Daoy (cell line): ENCODE measurements around the gene FANCC. TPM values are rescaled to one million over a fixed set of nuclear protein-coding genes. Genes with fewer than 3 reads are reported as not detected.

Experiments
- DNase-seq: peaks from one replicate; pipeline ENCODE4 v3.0.0-alpha.2; 2015; ENCODE audit warnings: low read depth
- total RNA-seq: library from RNA; depleted of rRNA; stranded (reverse); fragments of >200 nt; shearing (Covaris generic); gene quantifications from 2 replicates; pipeline ENCODE4 v1.2.3, GENCODE V29; 2014

FANCC gene
- total RNA-seq, 1 experiment from 2014 or later: 23.9 TPM

DNA sequence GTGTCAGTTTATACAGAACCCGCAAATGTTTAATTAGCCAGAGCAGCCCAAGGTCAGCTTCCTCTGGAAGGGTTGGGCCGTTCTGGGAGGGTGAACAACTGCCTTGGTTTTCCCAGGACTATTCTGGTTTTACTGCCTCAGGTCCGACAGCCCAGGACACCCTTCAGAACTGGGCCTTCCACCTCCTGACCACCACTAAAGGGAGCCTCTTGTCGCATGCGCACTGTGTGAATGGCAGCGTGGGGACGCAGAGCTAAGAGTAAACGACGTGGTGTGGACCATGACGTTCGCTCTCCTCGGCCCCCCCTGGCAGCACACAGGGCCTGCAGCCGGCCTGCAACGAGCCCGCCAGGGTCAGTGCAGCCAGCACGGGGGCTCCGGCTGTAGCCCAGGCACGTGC lies 214.9 kb downstream of the FANCC start:
- no peak for DNase-seq

DNA sequence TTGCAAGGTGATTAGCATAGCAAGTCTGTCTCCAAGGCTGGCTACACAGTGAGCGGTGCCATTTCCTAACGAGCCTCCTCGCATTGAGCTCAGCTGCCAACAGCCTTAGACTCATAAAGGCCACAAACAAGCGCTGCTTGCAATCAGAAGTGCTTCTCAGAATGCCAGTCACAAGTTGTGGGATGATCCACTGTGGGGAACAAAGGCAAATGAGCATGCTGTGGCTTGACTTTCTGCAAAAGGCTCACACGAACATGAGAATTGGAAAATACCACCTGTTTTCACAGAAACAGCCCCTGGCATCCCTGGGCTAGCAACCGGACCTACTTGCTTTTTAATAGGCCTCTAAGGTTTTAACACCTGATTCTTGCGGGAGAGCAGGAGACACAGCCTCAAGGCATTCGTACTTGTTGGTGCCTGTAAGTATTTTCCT lies 215.5 kb downstream of the FANCC start:
- no peak for DNase-seq

DNA sequence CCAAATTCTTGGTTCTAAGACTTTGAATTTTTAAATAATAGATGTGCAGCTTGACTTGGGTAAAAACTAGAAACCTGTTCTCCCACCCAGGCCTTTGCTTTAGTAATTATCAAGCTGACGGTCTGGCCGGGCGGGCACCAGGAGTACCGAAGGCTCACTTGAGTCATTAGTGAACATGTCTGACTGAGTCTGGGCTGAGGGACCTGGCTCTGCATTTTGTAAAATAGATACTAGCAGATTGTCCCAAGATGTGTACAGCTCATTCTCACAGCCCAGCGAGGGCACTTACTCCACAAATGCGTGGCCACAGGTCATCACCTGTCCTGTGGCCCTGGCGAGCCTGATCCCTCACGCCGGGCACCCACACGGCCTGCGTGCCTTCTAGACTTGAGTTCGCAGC lies 216.2 kb downstream of the FANCC start:
- no peak for DNase-seq

DNA sequence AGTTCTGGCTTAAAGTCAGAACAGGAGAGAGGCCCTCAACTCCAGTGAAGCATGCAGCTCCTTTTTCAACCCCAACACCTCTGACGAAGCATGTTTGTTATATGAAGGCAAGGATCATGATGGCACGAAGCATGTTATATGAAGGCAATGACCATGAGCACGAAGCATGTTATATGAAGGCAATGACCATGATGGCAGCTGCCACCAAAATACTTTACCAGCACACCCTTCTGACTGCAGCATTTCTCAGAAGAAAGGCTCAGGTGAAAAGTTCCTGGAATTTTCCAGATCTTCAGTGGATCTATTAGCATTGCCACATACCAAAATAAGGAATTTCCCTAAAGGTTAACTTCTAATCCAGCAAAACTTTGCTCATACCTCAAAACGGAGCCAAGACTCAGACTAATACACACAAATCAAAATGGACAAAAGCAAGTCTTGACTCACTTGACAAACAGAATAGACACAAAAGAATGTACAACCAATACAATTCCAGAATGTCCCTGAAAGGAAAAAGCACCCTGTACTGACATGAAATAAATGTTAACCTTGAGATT lies 217.4 kb downstream of the FANCC start:
- DNase-seq: no peak

DNA sequence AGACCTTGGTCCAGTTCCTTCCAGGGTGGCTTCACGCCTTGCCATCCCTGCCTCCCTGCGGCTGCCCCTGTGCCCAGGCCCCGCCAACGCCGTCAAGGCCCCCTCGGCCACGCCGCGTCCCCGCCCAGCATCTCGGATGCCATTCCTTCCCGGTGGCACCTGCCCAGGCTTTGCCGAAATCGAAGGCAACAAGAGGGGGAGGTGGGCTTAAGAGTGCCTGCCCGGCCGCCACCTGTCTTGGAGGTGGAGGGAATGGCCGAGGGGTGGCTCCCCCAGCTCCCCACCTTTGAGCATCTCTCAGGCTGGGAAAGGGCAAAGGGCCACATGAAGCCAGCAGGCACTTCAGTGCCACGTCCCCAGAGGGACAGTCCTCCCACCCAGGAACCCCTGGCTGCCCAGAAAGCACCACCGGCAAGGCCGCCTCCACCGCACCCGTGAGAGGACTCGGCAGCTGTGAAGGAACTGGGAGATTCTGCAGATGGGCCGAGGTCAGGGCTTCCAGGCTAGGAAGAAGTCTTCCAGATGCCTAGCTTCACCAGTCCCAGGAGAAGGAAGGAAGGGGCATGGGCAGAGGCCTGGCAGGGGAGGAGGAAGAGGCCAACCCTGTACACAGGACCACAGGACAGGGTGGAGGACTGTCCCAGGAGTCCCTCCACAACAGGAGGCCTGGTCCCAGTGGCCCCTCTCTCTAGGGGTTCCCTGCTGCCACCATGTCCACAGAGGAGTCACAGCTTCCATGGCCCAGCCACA lies 218.0 kb downstream of the FANCC start:
- no peak for DNase-seq

DNA sequence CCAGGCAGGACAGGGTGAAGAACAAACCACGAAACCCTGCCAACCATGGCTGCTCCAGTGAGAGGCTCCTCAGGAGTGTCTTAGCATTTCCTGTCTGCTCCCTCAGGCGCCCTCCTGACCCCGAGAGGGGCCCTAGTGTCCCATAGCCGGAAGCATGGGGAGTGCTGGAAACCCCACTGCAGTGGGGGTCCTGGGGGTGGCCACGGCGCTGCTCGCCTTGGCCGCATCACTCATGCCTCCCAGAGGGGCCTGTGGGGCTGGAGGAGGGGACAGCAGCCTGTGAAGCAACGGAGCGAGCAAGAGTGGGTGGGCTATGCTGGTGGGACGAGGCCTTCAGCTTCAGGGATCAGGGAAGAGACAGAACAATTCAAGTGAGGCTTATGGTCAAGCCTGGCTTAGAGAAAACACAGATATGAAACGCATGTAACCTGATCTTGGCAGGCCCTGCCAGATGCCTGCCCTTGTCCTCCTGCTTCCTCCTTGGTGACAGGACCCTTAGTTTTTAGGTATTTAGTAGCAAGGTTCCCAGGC lies 219.1 kb downstream of the FANCC start:
- DNase-seq: no peak

DNA sequence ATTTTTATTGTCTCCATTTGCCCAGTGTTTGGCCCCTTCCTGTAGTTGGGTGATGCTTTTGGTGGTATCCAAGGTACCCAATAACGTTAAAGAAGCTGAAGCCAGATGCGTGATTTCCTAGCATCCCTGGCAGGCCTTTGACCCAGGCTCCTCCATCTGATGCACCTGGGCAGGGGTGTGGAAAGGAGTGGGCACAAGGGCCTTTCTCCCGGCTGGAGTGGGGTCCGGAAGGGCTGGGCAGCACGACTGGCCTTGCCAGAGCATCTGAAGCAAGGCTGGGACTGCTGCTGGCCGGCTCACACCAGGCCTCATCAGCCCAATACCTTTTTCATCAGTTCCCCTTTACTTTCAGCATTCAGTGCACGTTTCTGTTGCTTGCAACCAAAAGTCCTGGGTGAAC lies 220.2 kb downstream of the FANCC start:
- DNase-seq: no peak

DNA sequence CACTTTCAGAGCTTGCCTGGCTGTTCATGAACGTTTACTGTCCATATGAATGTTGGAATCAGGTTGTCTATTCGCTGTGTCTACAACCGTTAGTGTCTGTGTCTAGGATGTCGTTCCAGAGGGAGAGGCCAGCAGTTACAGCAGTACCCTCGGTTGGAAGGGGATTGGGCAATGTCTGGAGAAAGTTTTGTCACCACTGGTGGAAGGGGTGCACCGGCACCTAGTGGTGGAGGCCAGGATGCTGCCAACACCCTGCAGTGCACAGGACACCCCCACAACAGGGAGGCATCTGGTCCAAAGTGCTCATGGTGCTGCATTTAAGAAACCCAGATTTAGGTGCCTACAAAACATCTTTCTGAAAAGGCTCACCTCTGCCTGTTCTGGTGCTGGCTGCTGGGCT lies 220.7 kb downstream of the FANCC start:
- DNase-seq: no peak

DNA sequence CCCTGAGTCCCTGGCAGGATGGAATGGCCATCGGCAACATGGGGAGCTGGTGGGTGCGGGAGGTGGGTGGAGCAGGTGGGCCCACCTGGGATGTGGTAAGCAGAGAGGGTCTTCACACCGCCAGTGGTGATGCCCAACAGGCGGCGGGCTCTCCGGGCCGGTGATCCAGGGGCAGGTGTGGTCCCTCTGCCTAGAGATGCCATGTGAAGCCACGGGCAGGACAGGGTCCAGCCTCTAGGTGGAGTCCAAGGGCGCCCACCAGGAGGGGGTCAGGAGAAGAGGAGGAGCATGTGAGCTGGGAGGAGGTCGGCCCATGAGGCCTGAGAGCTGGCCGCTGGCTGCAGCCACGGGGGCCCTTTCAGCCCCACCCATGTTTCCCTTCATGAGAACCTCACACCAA lies 221.1 kb downstream of the FANCC start:
- DNase-seq: no peak

DNA sequence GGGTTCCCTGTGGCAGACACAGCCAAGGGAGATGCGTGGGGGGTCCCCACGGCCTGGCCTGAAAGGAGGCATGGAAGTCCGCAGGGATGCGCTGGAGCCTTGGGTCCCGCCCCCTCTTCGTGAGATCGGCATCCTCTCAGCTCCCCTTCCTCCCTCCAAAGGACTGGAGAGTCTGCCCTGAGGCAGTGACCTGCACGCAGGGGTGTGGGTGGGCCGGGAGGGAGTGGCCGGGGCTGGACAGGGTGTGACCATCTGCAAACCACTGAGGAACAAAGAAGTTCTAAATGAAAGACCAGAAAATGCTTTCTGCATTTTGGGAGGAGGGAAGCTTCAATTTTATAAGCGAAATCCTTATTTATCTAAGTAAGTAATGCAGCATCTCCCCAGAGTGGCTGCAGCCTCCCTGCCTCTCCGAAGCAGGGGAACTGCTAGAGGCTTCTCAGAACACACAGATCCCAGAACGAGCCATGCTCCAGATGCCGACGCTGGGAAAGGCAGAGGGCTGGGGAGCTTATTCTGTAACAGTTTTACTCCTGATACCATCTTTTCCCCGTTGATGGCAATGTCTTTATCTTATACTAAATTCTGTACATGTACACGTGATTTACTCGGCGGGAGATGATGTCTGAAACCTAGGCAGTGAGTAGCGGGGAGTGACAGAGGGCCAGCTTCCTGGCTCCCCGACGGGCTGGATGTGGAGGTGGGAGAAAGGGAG lies 221.7 kb downstream of the FANCC start:
- DNase-seq: no peak

DNA sequence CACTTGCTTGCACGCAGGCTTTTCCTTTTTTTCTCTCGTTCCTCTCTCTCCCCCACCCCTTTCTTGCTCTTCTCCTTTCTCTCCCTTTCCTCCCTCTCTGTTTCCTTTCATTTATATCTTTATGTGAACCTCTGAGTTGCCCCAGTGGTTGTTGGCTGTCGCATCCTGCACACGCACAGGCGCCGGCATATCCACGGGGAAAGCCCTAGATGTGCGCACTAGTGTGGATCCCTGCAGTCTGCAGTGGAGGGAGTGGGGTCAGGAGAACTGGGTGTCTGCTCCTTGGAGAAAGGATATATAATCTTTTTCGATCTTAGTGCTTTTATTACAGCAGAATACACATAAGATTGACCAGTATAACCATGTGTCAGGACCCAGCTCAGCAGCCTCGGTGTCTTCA lies 223.5 kb downstream of the FANCC start:
- DNase-seq: no peak

DNA sequence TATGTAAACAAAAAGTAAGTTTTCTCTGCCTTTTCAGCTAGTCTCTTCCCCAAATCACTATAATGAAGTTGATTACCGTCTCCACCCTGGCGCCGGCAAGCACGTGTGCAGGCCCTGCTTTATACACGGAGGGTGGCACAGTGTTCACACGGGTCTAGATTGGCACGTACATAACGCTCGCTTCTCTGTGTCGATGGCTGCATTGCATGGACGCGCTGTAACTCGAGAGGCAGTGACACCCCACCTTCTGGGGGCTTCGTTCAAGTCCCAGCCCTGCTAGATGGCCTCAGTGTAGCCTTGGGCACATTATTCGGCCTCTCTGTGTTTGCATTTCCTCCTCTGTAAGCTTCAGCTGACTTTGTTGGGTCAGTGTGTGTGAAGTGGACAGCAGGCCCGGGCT lies 223.9 kb downstream of the FANCC start:
- DNase-seq: no peak

DNA sequence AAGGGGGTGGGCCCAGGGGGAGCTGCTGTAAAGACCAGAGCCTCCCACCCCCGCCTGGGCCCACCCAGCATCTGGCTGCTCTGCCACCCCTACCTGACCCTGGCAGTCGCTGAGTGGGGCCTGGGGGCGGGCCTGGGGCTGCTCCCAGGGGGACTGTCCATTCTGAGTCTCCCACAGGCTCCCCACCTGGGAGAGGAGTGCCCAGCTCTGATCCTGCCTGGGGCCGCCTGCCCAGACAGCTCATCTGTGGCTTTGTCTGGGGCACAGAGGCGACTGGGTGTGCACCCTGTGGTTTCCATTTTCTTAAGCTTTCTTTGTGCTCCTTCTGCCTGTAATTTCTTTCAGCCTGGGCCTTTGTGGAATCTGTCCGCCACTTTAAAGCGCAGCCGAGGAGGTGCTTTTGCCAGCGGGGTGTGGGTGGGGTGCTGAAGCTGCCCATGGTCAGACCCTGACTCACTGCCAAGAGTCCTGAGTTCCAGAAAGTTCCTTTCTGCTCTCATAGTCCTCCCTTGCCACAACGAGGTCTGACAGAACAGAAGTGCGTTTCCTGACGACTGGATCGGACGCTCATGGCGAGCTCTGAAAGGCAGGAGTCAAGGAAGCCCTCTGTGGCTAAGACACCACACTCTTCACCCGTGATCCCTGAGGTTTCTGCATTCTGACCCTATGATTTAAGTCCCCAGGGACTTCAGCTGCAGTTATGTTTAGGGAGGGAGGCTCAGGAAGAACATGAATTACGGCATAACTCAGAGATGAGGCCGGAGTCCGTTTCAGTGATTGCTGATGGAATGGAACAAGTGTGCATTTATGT lies 225.0 kb downstream of the FANCC start:
- peak; percentile 93 for DNase-seq

DNA sequence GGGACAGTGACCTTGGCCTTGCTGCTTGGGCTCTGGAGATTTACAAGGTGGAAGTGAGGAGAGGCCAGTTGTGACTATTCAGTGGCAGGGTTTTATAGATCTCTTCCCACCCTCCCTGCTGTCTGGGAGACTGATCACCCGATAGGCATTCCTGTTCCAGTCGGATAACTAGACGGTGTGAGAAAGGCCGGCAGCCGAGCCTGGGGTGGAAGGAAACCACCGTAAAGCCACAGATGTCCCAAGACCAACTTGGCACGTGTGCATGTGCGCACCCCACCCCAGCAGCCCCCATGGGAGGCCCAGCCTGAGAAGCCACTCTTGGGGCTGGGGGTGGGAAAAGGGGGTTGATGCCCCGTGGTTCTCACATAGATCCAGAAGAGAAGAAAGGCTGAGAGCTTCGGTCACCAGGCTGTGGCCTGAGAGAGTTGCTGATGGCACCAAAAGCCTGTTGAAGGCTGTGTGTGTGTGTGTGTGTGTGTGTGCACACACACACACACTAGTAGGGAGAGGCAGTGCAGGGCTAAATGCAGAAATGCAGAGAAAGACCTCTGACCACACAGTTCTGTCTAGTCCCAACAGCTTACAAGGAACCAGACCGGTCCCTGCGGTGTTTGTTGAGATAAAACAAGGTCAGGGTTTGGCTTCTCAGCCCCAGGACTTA lies 225.8 kb downstream of the FANCC start:
- peak; percentile 84 for DNase-seq

DNA sequence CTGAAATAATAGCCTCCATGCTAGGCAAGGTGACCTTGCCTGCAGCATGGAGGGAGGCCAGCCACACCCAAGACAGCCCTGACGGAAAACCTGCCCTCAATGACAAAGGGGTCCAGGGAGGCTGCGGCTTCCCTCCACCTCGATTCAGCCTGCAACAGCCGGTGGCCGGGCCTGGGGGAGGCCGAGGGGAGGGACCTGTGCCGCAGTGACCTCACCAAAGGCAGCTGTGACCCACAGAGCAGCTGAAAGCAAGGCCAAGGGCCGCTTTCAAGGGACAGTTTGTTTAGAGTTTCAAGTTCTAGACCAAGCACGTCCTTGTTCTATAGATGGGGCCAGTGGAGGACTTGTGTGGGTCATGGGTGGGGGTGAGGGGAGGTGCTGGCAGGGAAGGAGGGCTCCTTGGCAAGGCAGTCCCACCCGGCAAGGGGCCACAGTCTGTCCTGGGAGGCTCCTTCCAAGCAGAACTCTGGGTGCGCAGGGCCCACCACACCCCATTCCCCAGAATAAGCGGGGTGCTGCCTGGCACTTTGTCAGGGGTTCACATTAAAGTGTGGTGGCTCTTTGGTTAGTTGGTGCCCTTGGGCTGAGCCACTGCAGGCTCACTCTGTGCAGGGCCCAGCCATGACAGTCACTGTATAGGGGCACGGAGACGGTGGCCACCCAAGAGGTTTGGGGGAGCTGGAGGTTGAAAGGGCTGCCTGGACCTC lies 226.5 kb downstream of the FANCC start:
- peak; percentile 28 for DNase-seq

DNA sequence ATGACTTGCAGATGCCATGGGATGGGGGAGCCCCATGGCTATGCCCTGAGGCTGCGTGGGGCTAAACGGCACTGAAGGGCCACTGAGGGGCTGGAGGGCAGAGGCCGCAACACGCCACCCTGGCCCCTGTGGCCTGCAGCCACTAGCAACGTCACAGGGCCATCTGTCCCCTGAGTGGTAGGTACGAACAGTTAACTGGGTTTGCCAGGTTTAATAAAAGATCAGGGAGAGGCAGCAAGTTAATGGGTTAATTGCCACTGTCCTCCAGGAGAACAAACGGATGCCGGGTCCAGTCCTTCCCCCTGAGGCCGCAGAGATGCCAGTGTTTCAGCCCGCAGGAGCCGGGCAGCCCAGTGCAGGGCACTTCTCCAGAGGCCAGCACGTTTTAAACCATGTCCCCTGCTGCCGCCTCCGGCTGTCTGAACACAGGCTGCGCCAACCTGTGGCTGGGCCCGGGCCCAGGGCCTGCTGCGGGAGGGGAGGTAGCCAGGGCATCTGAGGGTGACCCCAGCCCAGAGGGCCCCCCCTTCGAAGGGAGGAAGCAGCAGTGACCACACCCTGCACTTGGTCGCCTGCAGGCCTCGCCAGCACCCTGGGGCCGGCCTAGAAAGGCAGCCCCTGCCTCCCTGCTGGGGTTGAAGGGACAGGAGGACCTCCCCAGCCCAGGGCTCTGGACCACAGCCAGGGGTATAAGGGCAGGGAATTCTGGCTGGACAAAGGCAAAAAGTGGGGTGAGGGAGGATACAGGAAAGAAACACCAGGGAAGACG lies 227.3 kb downstream of the FANCC start:
- peak; percentile 45 for DNase-seq

DNA sequence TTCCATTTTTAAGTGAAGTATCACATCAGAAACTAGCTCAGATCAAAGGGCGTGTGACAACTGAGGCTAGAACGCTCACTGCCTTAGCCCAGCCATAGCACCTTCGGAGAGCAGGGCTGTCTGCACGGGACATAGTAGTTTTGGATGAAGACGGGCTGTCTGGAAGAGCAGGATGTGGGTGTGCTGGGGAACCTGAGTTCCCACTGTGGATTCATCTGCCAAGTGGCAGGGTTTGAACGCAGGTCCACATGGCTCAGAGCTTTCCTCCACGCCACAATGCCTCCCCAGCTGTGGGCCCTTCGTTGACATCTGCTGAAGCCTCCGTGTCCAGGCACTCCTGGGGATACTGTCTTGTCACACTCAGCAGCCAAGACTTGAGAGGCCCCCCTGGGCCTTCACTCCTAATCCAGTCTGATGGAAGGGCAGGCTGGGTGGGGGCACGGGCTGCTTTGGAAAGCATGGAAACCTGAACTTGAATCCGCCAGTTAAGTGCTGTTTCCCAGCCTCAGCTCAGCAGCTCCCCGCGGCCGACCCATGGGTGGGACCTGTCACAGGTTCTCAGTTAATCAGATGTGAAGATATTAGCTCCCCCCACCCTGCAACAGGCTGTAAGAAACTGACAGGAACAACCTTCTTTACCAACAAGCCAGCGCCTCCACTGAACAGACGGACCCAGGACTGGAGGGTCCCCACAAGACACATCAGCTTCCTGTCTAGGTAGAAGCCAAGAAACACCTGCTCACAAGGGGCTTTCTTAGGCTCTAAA lies 228.1 kb downstream of the FANCC start:
- no peak for DNase-seq

DNA sequence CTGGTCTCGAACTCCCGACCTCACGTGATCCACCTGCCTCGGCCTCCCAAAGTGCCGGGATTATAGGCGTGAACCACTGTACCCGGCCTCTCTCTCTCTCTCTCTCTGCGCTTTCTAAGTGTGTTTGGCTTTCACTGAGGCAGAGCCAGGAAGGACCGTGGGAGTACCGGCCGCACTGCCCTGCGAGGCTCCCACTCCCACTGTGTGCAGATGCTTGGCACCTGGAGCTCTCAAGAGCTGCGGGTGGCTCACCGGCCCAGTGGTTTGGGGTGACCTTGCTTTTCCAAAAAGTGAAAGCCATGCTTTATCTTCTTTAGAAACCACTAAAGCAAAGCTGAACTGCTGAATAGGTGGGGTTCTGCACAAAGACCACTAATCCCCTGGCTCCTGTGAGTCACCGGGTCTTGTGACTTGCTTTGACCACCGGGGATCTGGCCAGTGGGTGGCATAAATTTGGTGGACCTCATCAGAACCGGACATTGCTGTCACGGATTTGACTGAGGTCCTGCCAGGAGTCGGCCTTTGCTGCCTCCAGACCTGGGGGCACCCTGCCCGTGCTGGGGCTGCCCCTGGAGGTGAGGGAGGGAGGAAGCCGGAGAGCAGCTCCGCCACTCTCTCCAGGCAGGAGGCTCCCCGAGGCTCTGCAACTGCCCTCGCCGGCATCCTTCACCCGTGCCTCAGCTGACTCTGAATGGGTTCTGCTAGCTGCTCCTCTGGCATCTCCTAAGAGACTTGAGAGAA lies 228.9 kb downstream of the FANCC start:
- DNase-seq: peak; percentile 50
